Hepatocyte (in vitro differentiated cells): Measurements from ENCODE around the gene KDM8. TPM values are rescaled to one million over a fixed set of nuclear protein-coding genes. Genes with fewer than 3 reads are reported as not detected.

ENCODE experiments used
- DNase-seq: peaks from one replicate; pipeline ENCODE4 v3.0.0-alpha.2; 2016; ENCODE audit warnings: low spot score
- H2AFZ ChIP-seq: fragments of 200-600 bp; sonication (generic); 2 replicates; pipeline ENCODE4 v1.6.0; 2016; ENCODE audit warnings: antibody characterized with exemption, mild to moderate bottlenecking
- H3K27ac ChIP-seq: fragments of 200-600 bp; sonication (generic); 2 replicates; pipeline ENCODE4 v1.5.1; 2016; ENCODE audit warnings: mild to moderate bottlenecking
- H3K27me3 ChIP-seq: fragments of 200-600 bp; sonication (generic); 2 replicates; pipeline ENCODE4 v1.6.1; 2016
- H3K36me3 ChIP-seq: fragments of 200-600 bp; sonication (generic); replicated peaks from 2 replicates; pipeline ENCODE4 v1.5.1; 2016; ENCODE audit warnings: low read depth; ENCODE audit not compliant: insufficient read depth
- H3K4me1 ChIP-seq: fragments of 200-600 bp; sonication (generic); 2 replicates; pipeline ENCODE4 v1.5.1; 2016; ENCODE audit warnings: mild to moderate bottlenecking, moderate library complexity; ENCODE audit not compliant: insufficient read depth
- H3K4me2 ChIP-seq: fragments of 200-600 bp; sonication (generic); 2 replicates; pipeline ENCODE4 v1.6.0; 2016
- H3K4me3 ChIP-seq: fragments of 200-600 bp; sonication (generic); 2 replicates; pipeline ENCODE4 v1.5.1; 2016; ENCODE audit warnings: mild to moderate bottlenecking
- H3K79me2 ChIP-seq: fragments of 200-600 bp; sonication (generic); 2 replicates; pipeline ENCODE4 v1.6.0; 2017; ENCODE audit warnings: mild to moderate bottlenecking
- H3K9me2 ChIP-seq: fragments of 200-600 bp; sonication (generic); replicated peaks from 2 replicates; pipeline ENCODE4 v1.6.0; 2017; ENCODE audit warnings: mild to moderate bottlenecking; ENCODE audit not compliant: insufficient read depth
- H3K9me3 ChIP-seq: fragments of 200-600 bp; sonication (generic); 2 replicates; pipeline ENCODE4 v1.5.1; 2016; ENCODE audit warnings: low read depth, mild to moderate bottlenecking
- H4K20me1 ChIP-seq: fragments of 200-600 bp; sonication (generic); 2 replicates; pipeline ENCODE4 v1.6.0; 2016; ENCODE audit warnings: mild to moderate bottlenecking; ENCODE audit not compliant: insufficient read depth, poor library complexity, severe bottlenecking
- EZH2 ChIP-seq: fragments of 200-600 bp; sonication (generic); IDR thresholded peaks from 2 replicates; pipeline ENCODE4 v1.6.1; 2016; ENCODE audit warnings: antibody characterized with exemption, mild to moderate bottlenecking, borderline replicate concordance
- EZH2phosphoT487 ChIP-seq: fragments of 200-600 bp; sonication (generic); IDR thresholded peaks from one replicate; pipeline ENCODE4 v1.6.1; 2018; ENCODE audit warnings: antibody characterized with exemption, mild to moderate bottlenecking, low read depth, moderate library complexity; ENCODE audit not compliant: unreplicated experiment, severe bottlenecking
- WGBS: methylation state at CpG from one replicate; pipeline ENCODE4 v1.1.6; 2016; ENCODE audit warnings: low lambda C conversion rate; ENCODE audit errors: missing lambda C conversion rate; 5-methylcytosine and 5-hydroxymethylcytosine counted together
- polyA plus RNA-seq: library from polyadenylated mRNA; unstranded; fragments of >200 nt; fragmentation: Nextera tagmentation; extraction: Ambion mirVana; gene quantifications from 2 replicates; pipeline ENCODE4 v1.2.1, GENCODE V29; 2016
- total RNA-seq: library from RNA; depleted of rRNA; stranded (reverse); fragments of >200 nt; gene quantifications from 2 replicates; pipeline ENCODE4 v1.2.3, GENCODE V29; 2014
- TF ChIP-seq, protein P1 (sequence below): fragments of 200-600 bp; sonication (generic); IDR thresholded peaks from 2 replicates; pipeline ENCODE4 v1.5.1; 2016; ENCODE audit warnings: antibody characterized with exemption, mild to moderate bottlenecking; ENCODE audit not compliant: poor library complexity

The KDM8 gene
- total and polyA plus RNA-seq, 2 experiments from 2014 or later, result 7.2 to 9.7 TPM

DNA sequence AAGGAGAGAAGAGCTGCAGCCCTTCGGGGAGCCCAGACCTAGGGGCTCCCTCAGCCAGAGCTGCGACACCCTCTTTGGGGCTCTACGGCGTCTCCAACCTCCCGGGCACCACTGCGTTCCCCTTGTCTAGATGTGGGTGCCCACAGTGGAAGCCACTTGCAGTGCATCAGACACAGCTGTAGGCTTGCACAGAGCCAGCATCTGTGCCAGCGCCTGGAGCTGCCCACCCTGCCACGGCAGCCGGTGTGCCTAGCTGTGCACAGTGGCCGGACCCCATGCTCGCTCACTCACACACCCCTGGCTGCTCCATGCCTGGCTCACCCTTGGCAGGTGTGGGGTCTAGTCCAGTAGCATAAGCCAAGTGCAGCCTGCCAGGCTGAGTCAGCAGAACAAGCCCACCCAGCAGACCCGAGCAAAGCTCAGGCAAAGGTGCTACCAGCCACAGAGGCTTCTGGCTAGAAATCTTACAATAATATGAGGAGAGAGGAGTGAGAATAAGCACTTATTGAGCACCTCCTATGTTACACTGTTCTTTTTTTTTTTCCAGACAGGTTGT lies 12.9 kb upstream of the KDM8 start:
- Histone ChIP-seq H4K20me1 (no peaks in the 10 kb centered on the region), H3K36me3 (no peaks in the 10 kb centered on the region), H3K4me1 (no peaks in the 10 kb centered on the region), H3K4me2 (no peak overlapping the region), H3K79me2 (no peaks in the 10 kb centered on the region), H3K9me2 (no peaks in the 10 kb centered on the region), H3K9me3 (no peaks in the 10 kb centered on the region), H3K27ac (no peak overlapping the region), H3K4me3 (no peak overlapping the region), H2AFZ (no peak overlapping the region), H3K27me3 (no peaks in the 10 kb centered on the region)
- WGBS, result over 99% methylated on average over 12 of the region's 12 CpGs
- DNase-seq, result no peak
- TF ChIP-seq EZH2phosphoT487 (no peak), EZH2 (no peak)
- TF ChIP-seq, protein P1, sequence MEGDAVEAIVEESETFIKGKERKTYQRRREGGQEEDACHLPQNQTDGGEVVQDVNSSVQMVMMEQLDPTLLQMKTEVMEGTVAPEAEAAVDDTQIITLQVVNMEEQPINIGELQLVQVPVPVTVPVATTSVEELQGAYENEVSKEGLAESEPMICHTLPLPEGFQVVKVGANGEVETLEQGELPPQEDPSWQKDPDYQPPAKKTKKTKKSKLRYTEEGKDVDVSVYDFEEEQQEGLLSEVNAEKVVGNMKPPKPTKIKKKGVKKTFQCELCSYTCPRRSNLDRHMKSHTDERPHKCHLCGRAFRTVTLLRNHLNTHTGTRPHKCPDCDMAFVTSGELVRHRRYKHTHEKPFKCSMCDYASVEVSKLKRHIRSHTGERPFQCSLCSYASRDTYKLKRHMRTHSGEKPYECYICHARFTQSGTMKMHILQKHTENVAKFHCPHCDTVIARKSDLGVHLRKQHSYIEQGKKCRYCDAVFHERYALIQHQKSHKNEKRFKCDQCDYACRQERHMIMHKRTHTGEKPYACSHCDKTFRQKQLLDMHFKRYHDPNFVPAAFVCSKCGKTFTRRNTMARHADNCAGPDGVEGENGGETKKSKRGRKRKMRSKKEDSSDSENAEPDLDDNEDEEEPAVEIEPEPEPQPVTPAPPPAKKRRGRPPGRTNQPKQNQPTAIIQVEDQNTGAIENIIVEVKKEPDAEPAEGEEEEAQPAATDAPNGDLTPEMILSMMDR, result no peak

DNA sequence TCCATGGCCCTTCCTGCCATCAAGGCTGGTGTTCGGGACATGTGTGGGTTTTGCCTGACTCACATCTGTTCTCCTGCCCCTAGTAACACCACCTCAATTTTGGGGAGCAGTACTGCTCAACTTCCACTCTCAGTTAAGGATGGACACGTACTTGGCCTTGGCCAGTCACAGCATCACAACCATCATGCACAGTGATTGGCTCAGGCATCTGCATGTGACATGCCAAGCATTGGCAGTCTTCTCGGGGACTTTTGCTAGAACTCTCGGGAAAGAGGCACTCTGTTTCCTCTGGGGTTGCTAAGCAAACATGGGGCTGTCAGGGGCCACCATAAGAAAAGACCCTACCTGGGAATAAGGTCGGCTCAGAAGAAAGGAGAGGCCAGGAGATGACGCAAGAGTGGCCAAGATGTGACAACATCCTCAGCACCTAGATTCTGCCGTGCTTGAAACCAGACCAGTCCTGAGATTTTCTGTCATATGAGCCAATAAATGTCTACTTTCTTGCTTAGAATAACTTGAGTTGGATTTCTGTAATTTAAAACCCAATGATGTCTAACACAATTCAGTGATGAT lies 11.9 kb upstream of the KDM8 start:
- Histone ChIP-seq H3K27ac (peak overlapping the region; percentile 9), H3K9me2 (no peaks in the 10 kb centered on the region), H3K9me3 (no peaks in the 10 kb centered on the region), H2AFZ (no peak overlapping the region), H4K20me1 (no peaks in the 10 kb centered on the region), H3K36me3 (no peaks in the 10 kb centered on the region), H3K4me3 (no peak overlapping the region), H3K27me3 (no peaks in the 10 kb centered on the region), H3K4me2 (no peak overlapping the region), H3K4me1 (no peaks in the 10 kb centered on the region), H3K79me2 (no peaks in the 10 kb centered on the region)
- no peak for DNase-seq
- TF ChIP-seq, protein P1, result no peak
- TF ChIP-seq EZH2phosphoT487 (no peak), EZH2 (no peak)
- WGBS, result 74% methylated on average over 7 of the region's 7 CpGs

DNA sequence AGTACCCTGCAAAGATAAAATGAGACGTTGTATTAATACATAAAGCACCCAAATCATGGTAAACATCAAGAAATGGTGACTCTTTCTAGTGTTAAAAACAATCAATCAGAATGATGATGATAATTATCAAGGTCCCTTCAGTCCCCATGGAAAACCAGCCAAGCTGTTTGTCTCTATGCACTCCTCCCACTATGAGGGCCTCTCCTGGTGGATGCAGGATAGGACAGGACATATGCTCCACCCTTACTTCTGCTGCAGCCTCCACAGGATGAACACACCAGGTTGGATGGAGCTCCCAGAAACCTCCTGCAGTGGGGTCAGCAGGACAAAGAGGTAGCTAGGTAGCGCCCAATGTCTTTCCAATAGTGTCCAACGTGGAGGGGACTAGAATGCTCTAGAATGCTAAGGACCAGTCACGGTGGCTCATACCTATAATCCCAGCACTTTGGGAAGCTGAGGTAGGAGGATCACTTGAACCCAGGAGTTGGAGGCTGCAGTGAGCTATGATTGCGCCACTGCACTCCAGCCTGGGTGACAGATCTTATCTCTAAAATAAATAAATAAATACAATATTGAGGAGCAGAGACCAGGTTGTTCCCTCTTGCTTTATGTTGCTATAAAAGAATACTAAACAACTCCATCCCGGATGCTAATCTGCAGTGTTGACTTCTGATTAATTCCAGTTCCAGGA lies 9.9 kb upstream of the KDM8 start:
- H3K9me2 ChIP-seq, result no peaks in the 10 kb centered on the region
- H3K79me2 ChIP-seq, result no peaks in the 10 kb centered on the region
- H3K4me2 ChIP-seq, result no peak overlapping the region
- no peak overlapping the region for H3K4me3 ChIP-seq
- H3K4me1 ChIP-seq, result no peaks in the 10 kb centered on the region
- WGBS, result 84% methylated on average over 6 of the region's 6 CpGs
- no peak overlapping the region for H3K27ac ChIP-seq
- H3K36me3 ChIP-seq, result no peaks in the 10 kb centered on the region
- TF ChIP-seq, protein P1, result no peak
- TF ChIP-seq EZH2 (no peak), EZH2phosphoT487 (no peak)
- H3K27me3 ChIP-seq, result no peaks in the 10 kb centered on the region
- no peaks in the 10 kb centered on the region for H4K20me1 ChIP-seq
- H3K9me3 ChIP-seq, result no peaks in the 10 kb centered on the region
- DNase-seq, result no peak
- H2AFZ ChIP-seq, result no peak overlapping the region
